ENCODE results near the gene RTRAF.

- TF ChIP-seq, protein P1, sequence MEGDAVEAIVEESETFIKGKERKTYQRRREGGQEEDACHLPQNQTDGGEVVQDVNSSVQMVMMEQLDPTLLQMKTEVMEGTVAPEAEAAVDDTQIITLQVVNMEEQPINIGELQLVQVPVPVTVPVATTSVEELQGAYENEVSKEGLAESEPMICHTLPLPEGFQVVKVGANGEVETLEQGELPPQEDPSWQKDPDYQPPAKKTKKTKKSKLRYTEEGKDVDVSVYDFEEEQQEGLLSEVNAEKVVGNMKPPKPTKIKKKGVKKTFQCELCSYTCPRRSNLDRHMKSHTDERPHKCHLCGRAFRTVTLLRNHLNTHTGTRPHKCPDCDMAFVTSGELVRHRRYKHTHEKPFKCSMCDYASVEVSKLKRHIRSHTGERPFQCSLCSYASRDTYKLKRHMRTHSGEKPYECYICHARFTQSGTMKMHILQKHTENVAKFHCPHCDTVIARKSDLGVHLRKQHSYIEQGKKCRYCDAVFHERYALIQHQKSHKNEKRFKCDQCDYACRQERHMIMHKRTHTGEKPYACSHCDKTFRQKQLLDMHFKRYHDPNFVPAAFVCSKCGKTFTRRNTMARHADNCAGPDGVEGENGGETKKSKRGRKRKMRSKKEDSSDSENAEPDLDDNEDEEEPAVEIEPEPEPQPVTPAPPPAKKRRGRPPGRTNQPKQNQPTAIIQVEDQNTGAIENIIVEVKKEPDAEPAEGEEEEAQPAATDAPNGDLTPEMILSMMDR (IDR thresholded peaks at IDR 0.05), result no peak
- no peak for TF ChIP-seq POLR2A (IDR thresholded peaks at IDR 0.05)
These were observed 28.9 kb downstream of the RTRAF start for GRCh38 chr14:52018252-52018651.

All from stomach (tissue), 4 donors.